HepG2 (cell line): Measurements from ENCODE around the gene MAJIN. TPM values are rescaled to one million over a fixed set of nuclear protein-coding genes. Genes with fewer than 3 reads are reported as not detected.

Experiments
- DZIP1 ChIP-seq: sonication (generic); formaldehyde crosslinking; IDR thresholded peaks from 2 replicates; pipeline ENCODE4 v1.5.0; 2020; ENCODE audit warnings: mild to moderate bottlenecking, missing genetic modification reagents
- EEA1 ChIP-seq: sonication (generic); formaldehyde crosslinking; IDR thresholded peaks from 2 replicates; pipeline ENCODE4 v1.5.1; 2020; ENCODE audit warnings: mild to moderate bottlenecking, missing genetic modification reagents, borderline replicate concordance
- FOXK1 ChIP-seq: sonication (generic); formaldehyde crosslinking; IDR thresholded peaks from 2 replicates; pipeline ENCODE4 v1.4.0; 2020; ENCODE audit warnings: low read depth, missing genetic modification reagents, borderline replicate concordance
- FOXK2 ChIP-seq: fragments of 450-650 bp; IDR thresholded peaks from 2 replicates; pipeline ENCODE4 v1.6.1; 2016
- KLF6 ChIP-seq: IDR thresholded peaks from 2 replicates; pipeline ENCODE4 v1.8.0; 2016; ENCODE audit warnings: missing biosample characterization, missing genetic modification reagents
- PHF20 ChIP-seq: sonication (generic); formaldehyde crosslinking; IDR thresholded peaks from 2 replicates; pipeline ENCODE4 v1.5.0; 2020; ENCODE audit warnings: mild to moderate bottlenecking, missing genetic modification reagents
- RBM39 ChIP-seq: fragments of 200-400 bp; formaldehyde crosslinking; IDR thresholded peaks from one replicate; pipeline ENCODE4 v1.6.1; 2018; ENCODE audit warnings: antibody characterized with exemption, mild to moderate bottlenecking, low read depth, low read length; ENCODE audit not compliant: poor library complexity, severe bottlenecking
- REL ChIP-seq: sonication (generic); formaldehyde crosslinking; conservative IDR thresholded peaks from 2 replicates; pipeline ENCODE4 v1.8.0; 2022; ENCODE audit warnings: mild to moderate bottlenecking, missing genetic modification reagents, moderate library complexity
- THYN1 ChIP-seq: sonication (generic); formaldehyde crosslinking; IDR thresholded peaks from 2 replicates; pipeline ENCODE4 v1.8.1; 2023; ENCODE audit warnings: low read depth, mild to moderate bottlenecking, moderate library complexity, missing genetic modification reagents, borderline replicate concordance
- ZBTB42 ChIP-seq: sonication (generic); formaldehyde crosslinking; IDR thresholded peaks from 2 replicates; pipeline ENCODE4 v1.5.0; 2020; ENCODE audit warnings: mild to moderate bottlenecking, missing genetic modification reagents
- ZEB1 ChIP-seq: IDR thresholded peaks from 2 replicates; pipeline ENCODE4 v1.6.1; 2012; ENCODE audit warnings: mild to moderate bottlenecking, low read depth, inconsistent platforms; ENCODE audit not compliant: insufficient replicate concordance
- ZNF10 ChIP-seq: sonication (generic); formaldehyde crosslinking; IDR thresholded peaks from 2 replicates; pipeline ENCODE4 v1.4.0; 2020; ENCODE audit warnings: mild to moderate bottlenecking, low read depth, missing genetic modification reagents, borderline replicate concordance
- ZNF510 ChIP-seq: sonication (generic); formaldehyde crosslinking; IDR thresholded peaks from 2 replicates; pipeline ENCODE4 v1.4.0; 2020; ENCODE audit warnings: low read depth, mild to moderate bottlenecking, missing genetic modification reagents
- ZNF703 ChIP-seq: sonication (generic); formaldehyde crosslinking; IDR thresholded peaks from 2 replicates; pipeline ENCODE4 v1.5.1; 2020; ENCODE audit warnings: missing genetic modification reagents, mild to moderate bottlenecking, moderate library complexity, borderline replicate concordance
- ZNF75D ChIP-seq: sonication (generic); formaldehyde crosslinking; IDR thresholded peaks from 2 replicates; pipeline ENCODE4 v1.8.1; 2023; ENCODE audit warnings: missing genetic modification reagents, mild to moderate bottlenecking, borderline replicate concordance
- ZNF891 ChIP-seq: sonication (generic); formaldehyde crosslinking; IDR thresholded peaks from 2 replicates; pipeline ENCODE4 v1.5.0; 2020; ENCODE audit warnings: mild to moderate bottlenecking, missing genetic modification reagents
- polyA plus RNA-seq, 8 experiments: library from polyadenylated mRNA; depleted of rRNA in 3 of 8; stranded (reverse) in 7 of 8; unstranded in 1 of 8; fragments of >200 nt; fragmentation: Illumina TruSeq in 4 of 8; extraction: Trizol in 4 of 8; gene quantifications; 2 replicates each; pipeline versions ENCODE4 v1.2.1 to v1.2.3, GENCODE V29; 2011 to 2016; ENCODE audit warnings: low read depth in 4 of 8, missing spikeins in 1 of 8, mixed read lengths in 1 of 8; ENCODE audit not compliant: insufficient read depth in 1 of 8
- total RNA-seq, 5 experiments: library from RNA; depleted of rRNA; stranded (reverse); fragments of >200 nt; fragmentation: Illumina TruSeq; extraction: Trizol; gene quantifications; 2 replicates each; pipeline ENCODE4 v1.2.3, GENCODE V29; 2016; ENCODE audit warnings: low read depth in 1 of 5
- TF ChIP-seq, protein P1 (sequence below): sonication (generic); formaldehyde crosslinking; IDR thresholded peaks from 2 replicates; pipeline ENCODE4 v1.4.0; 2020; ENCODE audit warnings: mild to moderate bottlenecking, missing genetic modification reagents, borderline replicate concordance
- TF ChIP-seq, protein P2 (sequence below): sonication (generic); formaldehyde crosslinking; IDR thresholded peaks from 2 replicates; pipeline ENCODE4 v1.4.0; 2020; ENCODE audit warnings: missing genetic modification reagents
- TF ChIP-seq, protein P3 (sequence below): sonication (generic); formaldehyde crosslinking; IDR thresholded peaks from 2 replicates; pipeline ENCODE4 v1.5.0; 2020; ENCODE audit warnings: missing genetic modification reagents

Gene MAJIN
- total and polyA plus RNA-seq, 2 of the 13 experiments (the other 11 are each of a cell fraction or from before 2014, with no cell fraction given) = not detected

DNA sequence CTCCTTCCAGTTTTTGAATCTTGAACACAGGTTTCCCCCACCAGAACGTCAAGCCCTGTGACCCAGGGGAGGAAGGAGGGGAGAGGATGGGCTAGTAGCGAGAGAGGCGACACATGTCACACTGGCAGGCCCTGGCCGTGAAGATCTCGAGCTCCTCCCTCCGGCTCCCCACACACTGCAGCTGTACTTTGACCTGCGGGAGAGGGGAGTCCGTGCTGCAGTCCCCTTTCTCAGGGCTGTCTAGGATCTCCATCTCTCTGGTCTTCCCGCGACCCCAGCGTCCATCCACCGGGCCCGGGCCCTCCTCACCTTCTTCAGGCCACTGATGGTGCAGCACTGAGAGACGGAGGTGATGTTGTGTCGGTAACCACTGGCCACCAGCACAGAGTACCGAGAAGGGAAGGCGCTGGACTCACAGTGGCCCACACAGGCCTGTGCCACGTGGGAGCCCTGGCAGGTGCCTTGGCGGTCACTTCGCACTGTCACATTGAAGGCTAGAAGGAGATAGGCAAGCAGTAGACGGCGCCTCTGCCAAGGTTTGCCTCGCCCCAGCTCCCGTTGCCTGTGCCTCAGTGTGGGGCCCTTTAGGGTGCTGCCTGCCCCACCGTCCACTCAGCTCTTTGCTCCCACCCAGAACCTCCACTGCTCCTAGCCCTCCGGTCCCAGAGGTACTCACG is 37.1 kb downstream of the MAJIN start (continued):
- TF ChIP-seq RBM39 (peak; percentile 1), KLF6 (CRISPR knock-in tag) (no peak), FOXK1 (CRISPR knock-in tag) (no peak), ZNF703 (CRISPR knock-in tag) (no peak), THYN1 (no peak), REL (CRISPR knock-in tag) (no peak), ZNF10 (CRISPR knock-in tag) (no peak), ZNF510 (no peak), PHF20 (no peak), DZIP1 (CRISPR knock-in tag) (peak; percentile 32; the same call in 1 of the 2 replicates), ZNF891 (CRISPR knock-in tag) (peak; percentile 86; the same call in 1 of the 2 replicates), FOXK2 (no peak), EEA1 (CRISPR knock-in tag) (0 out of 2 replicates have a peak, but pooled peaks have one; percentile 75), ZNF75D (CRISPR knock-in tag) (no peak), ZEB1 (no peak), ZBTB42 (no peak)
- TF ChIP-seq, protein P1, sequence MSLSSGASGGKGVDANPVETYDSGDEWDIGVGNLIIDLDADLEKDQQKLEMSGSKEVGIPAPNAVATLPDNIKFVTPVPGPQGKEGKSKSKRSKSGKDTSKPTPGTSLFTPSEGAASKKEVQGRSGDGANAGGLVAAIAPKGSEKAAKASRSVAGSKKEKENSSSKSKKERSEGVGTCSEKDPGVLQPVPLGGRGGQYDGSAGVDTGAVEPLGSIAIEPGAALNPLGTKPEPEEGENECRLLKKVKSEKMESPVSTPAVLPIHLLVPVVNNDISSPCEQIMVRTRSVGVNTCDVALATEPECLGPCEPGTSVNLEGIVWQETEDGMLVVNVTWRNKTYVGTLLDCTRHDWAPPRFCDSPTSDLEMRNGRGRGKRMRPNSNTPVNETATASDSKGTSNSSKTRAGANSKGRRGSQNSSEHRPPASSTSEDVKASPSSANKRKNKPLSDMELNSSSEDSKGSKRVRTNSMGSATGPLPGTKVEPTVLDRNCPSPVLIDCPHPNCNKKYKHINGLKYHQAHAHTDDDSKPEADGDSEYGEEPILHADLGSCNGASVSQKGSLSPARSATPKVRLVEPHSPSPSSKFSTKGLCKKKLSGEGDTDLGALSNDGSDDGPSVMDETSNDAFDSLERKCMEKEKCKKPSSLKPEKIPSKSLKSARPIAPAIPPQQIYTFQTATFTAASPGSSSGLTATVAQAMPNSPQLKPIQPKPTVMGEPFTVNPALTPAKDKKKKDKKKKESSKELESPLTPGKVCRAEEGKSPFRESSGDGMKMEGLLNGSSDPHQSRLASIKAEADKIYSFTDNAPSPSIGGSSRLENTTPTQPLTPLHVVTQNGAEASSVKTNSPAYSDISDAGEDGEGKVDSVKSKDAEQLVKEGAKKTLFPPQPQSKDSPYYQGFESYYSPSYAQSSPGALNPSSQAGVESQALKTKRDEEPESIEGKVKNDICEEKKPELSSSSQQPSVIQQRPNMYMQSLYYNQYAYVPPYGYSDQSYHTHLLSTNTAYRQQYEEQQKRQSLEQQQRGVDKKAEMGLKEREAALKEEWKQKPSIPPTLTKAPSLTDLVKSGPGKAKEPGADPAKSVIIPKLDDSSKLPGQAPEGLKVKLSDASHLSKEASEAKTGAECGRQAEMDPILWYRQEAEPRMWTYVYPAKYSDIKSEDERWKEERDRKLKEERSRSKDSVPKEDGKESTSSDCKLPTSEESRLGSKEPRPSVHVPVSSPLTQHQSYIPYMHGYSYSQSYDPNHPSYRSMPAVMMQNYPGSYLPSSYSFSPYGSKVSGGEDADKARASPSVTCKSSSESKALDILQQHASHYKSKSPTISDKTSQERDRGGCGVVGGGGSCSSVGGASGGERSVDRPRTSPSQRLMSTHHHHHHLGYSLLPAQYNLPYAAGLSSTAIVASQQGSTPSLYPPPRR (CRISPR knock-in tag) = no peak
- TF ChIP-seq, protein P2, sequence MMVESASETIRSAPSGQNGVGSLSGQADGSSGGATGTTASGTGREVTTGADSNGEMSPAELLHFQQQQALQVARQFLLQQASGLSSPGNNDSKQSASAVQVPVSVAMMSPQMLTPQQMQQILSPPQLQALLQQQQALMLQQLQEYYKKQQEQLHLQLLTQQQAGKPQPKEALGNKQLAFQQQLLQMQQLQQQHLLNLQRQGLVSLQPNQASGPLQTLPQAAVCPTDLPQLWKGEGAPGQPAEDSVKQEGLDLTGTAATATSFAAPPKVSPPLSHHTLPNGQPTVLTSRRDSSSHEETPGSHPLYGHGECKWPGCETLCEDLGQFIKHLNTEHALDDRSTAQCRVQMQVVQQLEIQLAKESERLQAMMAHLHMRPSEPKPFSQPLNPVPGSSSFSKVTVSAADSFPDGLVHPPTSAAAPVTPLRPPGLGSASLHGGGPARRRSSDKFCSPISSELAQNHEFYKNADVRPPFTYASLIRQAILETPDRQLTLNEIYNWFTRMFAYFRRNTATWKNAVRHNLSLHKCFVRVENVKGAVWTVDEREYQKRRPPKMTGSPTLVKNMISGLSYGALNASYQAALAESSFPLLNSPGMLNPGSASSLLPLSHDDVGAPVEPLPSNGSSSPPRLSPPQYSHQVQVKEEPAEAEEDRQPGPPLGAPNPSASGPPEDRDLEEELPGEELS = no peak
- TF ChIP-seq, protein P3, sequence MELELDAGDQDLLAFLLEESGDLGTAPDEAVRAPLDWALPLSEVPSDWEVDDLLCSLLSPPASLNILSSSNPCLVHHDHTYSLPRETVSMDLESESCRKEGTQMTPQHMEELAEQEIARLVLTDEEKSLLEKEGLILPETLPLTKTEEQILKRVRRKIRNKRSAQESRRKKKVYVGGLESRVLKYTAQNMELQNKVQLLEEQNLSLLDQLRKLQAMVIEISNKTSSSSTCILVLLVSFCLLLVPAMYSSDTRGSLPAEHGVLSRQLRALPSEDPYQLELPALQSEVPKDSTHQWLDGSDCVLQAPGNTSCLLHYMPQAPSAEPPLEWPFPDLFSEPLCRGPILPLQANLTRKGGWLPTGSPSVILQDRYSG (CRISPR knock-in tag) = no peak
